ENCODE measurements around the gene ENKD1.

DNA sequence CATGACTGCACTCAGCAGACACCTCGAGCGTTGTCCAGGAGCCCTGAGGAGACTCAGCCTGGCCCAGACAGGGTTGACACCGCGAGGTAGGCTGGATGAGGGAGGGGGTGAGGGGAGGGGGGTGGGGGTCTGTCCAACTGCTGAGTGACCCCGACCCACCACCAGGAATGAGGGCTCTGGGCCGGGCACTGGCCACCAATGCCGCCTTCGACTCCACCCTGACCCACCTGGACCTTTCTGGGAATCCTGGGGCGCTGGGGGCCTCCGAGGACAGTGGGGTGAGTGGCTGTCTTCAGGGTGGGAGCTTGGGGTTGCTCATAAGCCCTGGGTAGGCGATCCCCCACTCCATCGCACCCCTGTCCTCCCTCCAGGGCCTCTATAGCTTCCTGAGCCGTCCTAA, 18.9 kb downstream of the ENKD1 start:
- TF ChIP-seq EZH2 (IDR thresholded peaks at IDR 0.05) (no peak), POLR2AphosphoS5 (IDR thresholded peaks at IDR 0.05; ENCODE audit: borderline replicate concordance, low read depth, low read length) (no peak), FOXP2 (optimal IDR thresholded peaks at IDR 0.05; ENCODE audit: control extremely low read depth, extremely low read length, insufficient read depth) (no peak)

All from SK-N-MC (cell line).